Prostate gland (tissue), 1 donor: ENCODE data around the gene ANKS3.

ENCODE experiments used
- POLR2A ChIP-seq: fragments of 450-650 bp; IDR thresholded peaks from one replicate; pipeline ENCODE4 v1.6.1; 2016; ENCODE audit warnings: antibody characterized with exemption, mild to moderate bottlenecking
- POLR2AphosphoS5 ChIP-seq: sonication (generic); formaldehyde crosslinking; IDR thresholded peaks from one replicate; pipeline ENCODE4 v1.6.1; 2017; ENCODE audit warnings: antibody characterized with exemption

DNA sequence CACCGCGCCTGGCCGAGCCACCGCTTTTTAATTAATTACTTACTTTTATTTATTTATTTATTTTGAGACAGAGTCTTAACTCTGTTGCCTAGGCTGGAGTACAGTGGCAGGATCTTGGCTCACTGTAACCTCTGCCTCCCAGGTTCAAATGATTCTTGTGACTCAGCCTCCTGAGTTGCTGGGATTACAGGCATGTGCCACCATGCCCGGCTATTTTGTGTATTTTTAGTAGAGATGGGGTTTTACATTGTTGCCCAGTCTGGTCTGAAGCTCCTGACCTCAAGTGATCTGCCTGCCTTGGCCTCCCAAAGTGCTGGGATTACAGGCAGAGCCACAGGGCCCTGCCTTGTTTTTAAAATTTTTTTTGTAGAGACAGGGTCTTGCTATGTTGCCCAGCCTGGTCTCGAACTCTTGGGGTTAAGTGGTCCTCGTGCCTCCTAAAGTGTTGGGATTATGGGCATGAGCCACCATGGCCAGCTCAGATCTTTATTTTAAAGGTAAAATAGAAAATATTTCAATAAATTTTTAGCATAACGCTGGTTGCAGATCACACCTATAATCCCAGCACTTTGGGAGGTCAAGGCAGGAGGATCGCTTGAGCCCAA, 59.0 kb downstream of the ANKS3 start:
- TF ChIP-seq POLR2A = no peak
- no peak for TF ChIP-seq POLR2AphosphoS5
